B cell (primary cell): ENCODE results near the gene GRAP.

ENCODE experiments used
- EZH2 ChIP-seq: IDR thresholded peaks from 2 replicates; pipeline ENCODE4 v1.6.1; 2012; ENCODE audit warnings: borderline replicate concordance, low read depth, mild to moderate bottlenecking, moderate library complexity, low read length; ENCODE audit not compliant: insufficient read depth, poor library complexity, severe bottlenecking
- TF ChIP-seq, protein P1 (sequence below): fragments of 200-600 bp; IDR thresholded peaks from one replicate; pipeline ENCODE4 v1.8.0; 2022; ENCODE audit warnings: antibody characterized with exemption, mild to moderate bottlenecking

DNA sequence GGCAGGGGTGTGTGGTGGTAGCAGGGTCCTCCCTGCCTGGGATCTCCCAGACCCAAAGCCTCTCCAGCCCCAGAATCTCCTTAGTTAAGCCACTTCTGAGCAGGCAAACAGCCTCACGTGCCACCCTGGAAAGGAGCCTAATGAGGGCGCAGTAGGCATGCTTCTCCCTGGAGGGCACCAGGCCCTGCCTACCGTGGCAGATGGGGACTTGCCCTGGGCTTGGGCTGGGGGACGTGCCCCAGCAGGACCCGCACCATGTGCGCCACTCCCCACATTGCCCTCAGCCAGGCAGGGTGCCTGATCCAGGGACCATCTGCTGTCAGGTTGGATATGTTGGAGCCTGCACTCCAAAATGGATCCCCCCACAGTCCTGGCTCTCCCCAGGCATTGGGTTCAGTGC is 56.4 kb downstream of the GRAP start:
- TF ChIP-seq, protein P1, sequence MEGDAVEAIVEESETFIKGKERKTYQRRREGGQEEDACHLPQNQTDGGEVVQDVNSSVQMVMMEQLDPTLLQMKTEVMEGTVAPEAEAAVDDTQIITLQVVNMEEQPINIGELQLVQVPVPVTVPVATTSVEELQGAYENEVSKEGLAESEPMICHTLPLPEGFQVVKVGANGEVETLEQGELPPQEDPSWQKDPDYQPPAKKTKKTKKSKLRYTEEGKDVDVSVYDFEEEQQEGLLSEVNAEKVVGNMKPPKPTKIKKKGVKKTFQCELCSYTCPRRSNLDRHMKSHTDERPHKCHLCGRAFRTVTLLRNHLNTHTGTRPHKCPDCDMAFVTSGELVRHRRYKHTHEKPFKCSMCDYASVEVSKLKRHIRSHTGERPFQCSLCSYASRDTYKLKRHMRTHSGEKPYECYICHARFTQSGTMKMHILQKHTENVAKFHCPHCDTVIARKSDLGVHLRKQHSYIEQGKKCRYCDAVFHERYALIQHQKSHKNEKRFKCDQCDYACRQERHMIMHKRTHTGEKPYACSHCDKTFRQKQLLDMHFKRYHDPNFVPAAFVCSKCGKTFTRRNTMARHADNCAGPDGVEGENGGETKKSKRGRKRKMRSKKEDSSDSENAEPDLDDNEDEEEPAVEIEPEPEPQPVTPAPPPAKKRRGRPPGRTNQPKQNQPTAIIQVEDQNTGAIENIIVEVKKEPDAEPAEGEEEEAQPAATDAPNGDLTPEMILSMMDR: no peak
- no peak for TF ChIP-seq EZH2
